Measurements from ENCODE around the gene IFNAR2. TPM values are rescaled to one million over a fixed set of nuclear protein-coding genes. Genes with fewer than 3 reads are reported as not detected.

IFNAR2 gene
- total RNA-seq, 4 donors from 2014 or later, result 3.3 to 6.5 (median 3.8) TPM

Other genes with a start within 250 kb of the IFNAR2 start
- gene OLIG2, start 204.0 kb upstream of the IFNAR2 start, total RNA-seq, result not detected
- under 1 TPM in 1 of 4 donors, not detected in 3; 0.42 TPM for gene OLIG1, start 159.8 kb upstream of the IFNAR2 start, total RNA-seq
- gene IL10RB, start 36.4 kb downstream of the IFNAR2 start, total RNA-seq, result 10 to 100 TPM; 20.7 to 28.1 (median 23.4) TPM
- gene IFNAR1, start 95.0 kb downstream of the IFNAR2 start, total RNA-seq, result 10 to 100 TPM; 15.9 to 37.3 (median 22.6) TPM
- 10 to 100 TPM; 47.0 to 75.5 (median 61.0) TPM for gene IFNGR2, start 173.5 kb downstream of the IFNAR2 start, total RNA-seq

Data from suprapubic skin (tissue), 4 donors.